ENCODE data around the gene ZNF18.

GRCh38 chr17:11999696-12000095 is 2.4 kb upstream of the ZNF18 start:
- no peak for TF ChIP-seq POLR2AphosphoS5 (IDR thresholded peaks at IDR 0.05; ENCODE audit: borderline replicate concordance, low read depth, low read length)
- TF ChIP-seq EZH2 (IDR thresholded peaks at IDR 0.05), result no peak
- no peak for TF ChIP-seq FOXP2 (optimal IDR thresholded peaks at IDR 0.05; ENCODE audit: control extremely low read depth, extremely low read length, insufficient read depth)
